Kidney (tissue), 14 donors: ENCODE measurements around the gene KIF6. TPM values are rescaled to one million over a fixed set of nuclear protein-coding genes. Genes with fewer than 3 reads are reported as not detected.

ENCODE experiments used
- DNase-seq, 5 donors: peaks; one replicate each; pipeline ENCODE4 v3.0.0-alpha.2; 2013 to 2020
- FAIRE-seq: peaks from 2 replicates; lab custom pipeline; 2012; peaks lifted over from hg19 to GRCh38; lab: Jason Lieb, UNC
- H3K27ac ChIP-seq, 2 donors: one replicate each; pipeline ENCODE4 v1.7.0; 2013; ENCODE audit warnings: low read depth in 2 of 2, low read length in 2 of 2, inconsistent platforms in 1 of 2
- H3K27me3 ChIP-seq: one replicate; pipeline ENCODE4 v1.7.1; 2013; ENCODE audit warnings: low read length, inconsistent platforms; ENCODE audit not compliant: control insufficient read depth, insufficient read depth
- H3K36me3 ChIP-seq, 3 donors: one replicate each; pipeline versions ENCODE4 v1.7.0 to v1.7.1; 2013; ENCODE audit warnings: low read length in 3 of 3, control low read depth in 1 of 3, inconsistent platforms in 1 of 3; ENCODE audit not compliant: insufficient read depth in 3 of 3, control insufficient read depth in 2 of 3
- H3K4me1 ChIP-seq, 3 donors: one replicate each; pipeline versions ENCODE4 v1.7.0 to v1.7.1; 2013; ENCODE audit warnings: low read length in 3 of 3, inconsistent platforms in 1 of 3, low read depth in 1 of 3; ENCODE audit not compliant: control insufficient read depth in 2 of 3, insufficient read depth in 2 of 3
- H3K4me3 ChIP-seq, 3 donors: one replicate each; pipeline versions ENCODE4 v1.7.0 to v1.8.1; 2013; ENCODE audit warnings: low read length in 3 of 3, control low read depth in 1 of 3, inconsistent platforms in 1 of 3
- H3K9ac ChIP-seq, 3 donors: one replicate each; pipeline versions ENCODE4 v1.7.0 to v1.7.1; 2013; ENCODE audit warnings: low read length in 3 of 3, control low read depth in 1 of 3, inconsistent platforms in 1 of 3
- H3K9me3 ChIP-seq, 3 donors: one replicate each; pipeline versions ENCODE4 v1.7.0 to v1.7.1; 2013; ENCODE audit warnings: low read length in 3 of 3, control low read depth in 1 of 3, inconsistent platforms in 1 of 3; ENCODE audit not compliant: control insufficient read depth in 2 of 3, insufficient read depth in 1 of 3
- CTCF ChIP-seq: IDR thresholded peaks from 3 replicates; pipeline ENCODE4 v1.5.1; 2012; ENCODE audit warnings: mild to moderate bottlenecking, moderate library complexity, borderline replicate concordance; ENCODE audit not compliant: insufficient read depth; ENCODE audit errors: extremely low read depth
- intact Hi-C: fragments of 100-400 bp; cut with DNase I; formaldehyde crosslinking; loops from one replicate; pipeline ENCODE4 v1.11.1; 2022
- polyA plus RNA-seq: library from polyadenylated mRNA; stranded (reverse); fragments of 350-450 nt; fragmentation: Illumina TruSeq; extraction: RNeasy Lipid Tissue Mini Kit (QIAGEN cat#74804); gene quantifications from one replicate; pipeline ENCODE4 v1.2.3, GENCODE V29; 2014; ENCODE audit warnings: low read depth, low replicate concordance; ENCODE audit not compliant: insufficient read depth
- total RNA-seq: library from RNA; stranded (reverse); fragmentation: NEBNext Ultra II Directional; extraction: Animal tissue kit (Norgen Biotek cat#: 25700); gene quantifications from one replicate; pipeline ENCODE4 v1.2.1, GENCODE V29; 2021
- donor health status: control.
- donor health status: control.
- donor health status: control.
- donor health status: control.
- donor health status: control.
- donor health status: DM: yes; HTN: yes; CAD: no.
- donor health status: Normal renal cell carcinoma (clear cell type).

The KIF6 gene
- total and polyA plus RNA-seq, 2 donors from 2014 or later, result 1.7 to 2.9 TPM

- no peak for TF ChIP-seq CTCF
- no peak for DNase-seq
- H3K9ac ChIP-seq, result no peak overlapping the region
- no peaks in the 10 kb centered on the region for H3K27me3 ChIP-seq
- no peak overlapping the region for H3K27ac ChIP-seq
- H3K36me3 ChIP-seq, result no peaks in the 10 kb centered on the region
- H3K9me3 ChIP-seq, result no peaks in the 10 kb centered on the region
- intact Hi-C loops, result no loop called here
- FAIRE-seq, result no peak
- no peak overlapping the region for H3K4me3 ChIP-seq
- no peaks in the 10 kb centered on the region for H3K4me1 ChIP-seq
These were observed 38.2 kb downstream of the KIF6 start for GRCh38 chr6:39686976-39687375.

GRCh38 chr6:39685938-39686337 lies 39.3 kb downstream of the KIF6 start:
- TF ChIP-seq CTCF, result no peak

GRCh38 chr6:39685489-39685826 lies 39.8 kb downstream of the KIF6 start:
- FAIRE-seq, result no peak
- H3K27ac ChIP-seq, result no peak overlapping the region

More at GRCh38 chr6:39685938-39686337, 39.3 kb downstream of the KIF6 start:
- no peaks in the 10 kb centered on the region for H3K4me1 ChIP-seq
- H3K27me3 ChIP-seq, result no peaks in the 10 kb centered on the region
- H3K9me3 ChIP-seq, result no peaks in the 10 kb centered on the region
- intact Hi-C loops, result no loop called here
- no peak for DNase-seq
- H3K4me3 ChIP-seq, result no peak overlapping the region
- H3K27ac ChIP-seq, result no peak overlapping the region
- FAIRE-seq, result no peak
- no peak overlapping the region for H3K9ac ChIP-seq
- H3K36me3 ChIP-seq, result no peaks in the 10 kb centered on the region

More at GRCh38 chr6:39685489-39685826, 39.8 kb downstream of the KIF6 start:
- Histone ChIP-seq H3K4me3 (no peak overlapping the region), H3K27me3 (no peaks in the 10 kb centered on the region), H3K9me3 (no peaks in the 10 kb centered on the region), H3K36me3 (no peaks in the 10 kb centered on the region), H3K9ac (no peak overlapping the region), H3K4me1 (no peaks in the 10 kb centered on the region)
- DNase-seq, result no peak
- intact Hi-C loops, result no loop called here
- no peak for TF ChIP-seq CTCF
